Duodenal mucosa (tissue), 2 donors: ENCODE measurements around the gene EOLA2.
A peak's percentile ranks its signal among the peaks of the same experiment; 100 is the strongest.
"Not testable (repeated sequence)": the region's sequence is repeated elsewhere in the genome, so short reads cannot be mapped to it uniquely, and the experiment has no call there.

ENCODE experiments used
- H3K27ac ChIP-seq: one replicate; pipeline ENCODE4 v1.7.0; 2013; ENCODE audit warnings: low read depth, low read length
- H3K27me3 ChIP-seq, 2 donors: one replicate each; pipeline ENCODE4 v1.7.0; 2013; ENCODE audit warnings: low read length in 2 of 2, control low read depth in 1 of 2; ENCODE audit not compliant: insufficient read depth in 2 of 2, control insufficient read depth in 1 of 2
- H3K36me3 ChIP-seq, 2 donors: one replicate each; pipeline ENCODE4 v1.7.0; 2013; ENCODE audit warnings: low read length in 2 of 2, control low read depth in 1 of 2; ENCODE audit not compliant: insufficient read depth in 2 of 2, control insufficient read depth in 1 of 2
- H3K4me1 ChIP-seq, 2 donors: one replicate each; pipeline ENCODE4 v1.7.0; 2013; ENCODE audit warnings: low read length in 2 of 2, control low read depth in 1 of 2; ENCODE audit not compliant: insufficient read depth in 2 of 2, control insufficient read depth in 1 of 2
- H3K4me3 ChIP-seq, 2 donors: one replicate each; pipeline ENCODE4 v1.7.0; 2013; ENCODE audit warnings: low read length in 2 of 2, low read depth in 1 of 2
- H3K9ac ChIP-seq, 2 donors: one replicate each; pipeline ENCODE4 v1.7.0; 2013; ENCODE audit warnings: low read length in 2 of 2, low read depth in 1 of 2
- H3K9me3 ChIP-seq, 2 donors: one replicate each; pipeline ENCODE4 v1.7.0; 2013; ENCODE audit warnings: low read length in 2 of 2, control low read depth in 1 of 2; ENCODE audit not compliant: control insufficient read depth in 1 of 2

EOLA2 gene

DNA sequence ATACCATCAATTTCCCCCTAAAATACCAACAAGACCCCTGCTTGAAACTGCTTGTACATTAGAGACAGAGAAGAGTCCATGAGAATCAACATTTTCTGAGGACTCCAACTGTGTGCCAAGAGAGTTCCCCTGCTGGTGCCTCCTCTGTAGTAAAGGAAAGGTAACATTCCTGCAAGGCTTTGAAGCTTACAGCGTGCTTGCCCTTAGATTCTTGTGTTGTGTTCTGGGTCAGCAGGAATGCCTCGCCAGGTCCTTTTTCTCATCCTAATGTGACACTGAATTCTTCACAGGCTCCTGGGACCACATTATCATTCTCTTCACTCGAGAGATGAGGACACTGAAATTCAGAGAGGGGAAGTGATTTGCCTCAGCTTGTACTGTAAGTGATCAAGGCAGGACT is 9.7 kb upstream of the EOLA2 start:
- H3K9me3 ChIP-seq, result no peaks in the 10 kb centered on the region
- H3K4me1 ChIP-seq, result peaks cover 0 to 6% of the 10 kb centered on the region in 2 donors
- no peak overlapping the region for H3K4me3 ChIP-seq
- H3K9ac ChIP-seq, result no peak overlapping the region
- H3K27ac ChIP-seq, result no peak overlapping the region
- H3K36me3 ChIP-seq, result peaks cover 5 to 20% of the 10 kb centered on the region in 2 donors
- no peaks in the 10 kb centered on the region for H3K27me3 ChIP-seq

DNA sequence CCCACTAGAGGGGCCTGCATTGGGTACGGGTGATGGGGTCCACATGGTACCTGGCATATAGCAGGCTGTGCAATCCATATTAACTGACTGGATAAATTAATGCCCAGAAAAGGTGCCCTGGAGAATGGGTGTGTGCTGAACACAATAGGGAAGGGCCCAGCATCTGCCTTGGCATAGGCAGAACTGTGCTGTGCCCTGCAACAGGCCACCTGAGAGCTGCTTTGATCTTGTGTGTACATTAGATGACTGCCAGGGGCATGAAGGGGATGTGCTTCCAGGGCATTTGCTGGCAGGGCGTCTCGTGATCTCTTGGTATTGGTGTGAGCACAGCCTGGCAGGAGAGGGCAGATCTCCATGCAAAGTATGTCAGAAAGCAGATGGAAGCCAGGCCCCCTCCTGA is 8.6 kb upstream of the EOLA2 start:
- not testable (repeated sequence) for H3K9ac ChIP-seq, H3K4me1 ChIP-seq, H3K27ac ChIP-seq, H3K27me3 ChIP-seq, H3K9me3 ChIP-seq, H3K4me3 ChIP-seq
- peaks cover 5 to 20% of the 10 kb centered on the region in 2 donors for H3K36me3 ChIP-seq

DNA sequence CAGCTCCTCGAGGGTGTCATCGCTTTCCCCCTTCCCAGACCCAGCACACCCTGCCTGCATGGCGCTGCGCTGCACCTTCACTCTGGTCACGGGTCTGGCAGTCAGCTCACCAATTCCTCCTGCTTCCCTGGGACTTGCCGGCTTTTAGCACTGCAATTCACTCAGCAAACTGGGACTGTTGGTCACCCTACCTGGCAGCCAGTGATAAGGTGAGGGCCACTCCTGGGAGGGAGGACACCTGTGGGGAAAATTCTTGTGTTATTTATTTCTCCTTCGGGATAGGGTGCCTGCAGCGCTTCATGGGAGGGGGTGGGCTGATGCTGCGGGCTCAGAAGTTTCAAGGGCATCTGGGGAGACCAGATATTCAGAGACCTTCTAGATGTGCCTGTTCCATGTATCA is 7.5 kb upstream of the EOLA2 start:
- H3K27me3 ChIP-seq, H3K9ac ChIP-seq, H3K4me3 ChIP-seq, H3K4me1 ChIP-seq, H3K9me3 ChIP-seq, H3K27ac ChIP-seq: not testable (repeated sequence)
- peaks cover 5 to 20% of the 10 kb centered on the region in 2 donors for H3K36me3 ChIP-seq

DNA sequence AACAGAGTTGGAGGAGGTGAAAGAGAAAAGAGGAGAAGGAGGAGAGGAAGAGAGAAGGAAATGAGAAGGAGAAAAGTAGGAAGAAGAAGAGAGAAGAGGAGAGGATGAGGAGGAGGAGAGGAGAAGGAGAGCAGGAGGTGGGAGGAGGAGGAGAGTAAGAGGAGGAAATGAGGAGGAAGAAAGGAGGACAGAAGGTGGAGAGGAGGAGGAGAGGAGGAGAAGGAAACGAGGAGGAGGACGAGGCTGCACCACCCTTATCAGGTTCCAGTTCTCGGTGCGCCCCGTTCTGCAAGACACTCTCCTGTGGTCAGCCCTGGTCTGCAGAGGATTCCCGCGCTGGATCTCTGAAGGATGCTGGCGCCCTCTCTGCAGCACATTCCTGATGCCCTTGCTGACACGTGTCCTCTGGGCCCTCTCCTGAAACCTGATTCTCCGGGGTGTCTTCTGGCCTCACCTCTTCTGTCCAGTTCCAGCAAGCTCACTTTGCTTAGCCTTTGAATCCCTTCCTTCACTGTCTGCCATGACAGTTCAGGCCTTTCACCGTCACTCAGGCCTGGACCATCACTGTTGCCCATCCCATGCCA is 6.9 kb upstream of the EOLA2 start:
- peaks cover 5 to 20% of the 10 kb centered on the region in 2 donors for H3K36me3 ChIP-seq
- H3K4me1 ChIP-seq, H3K9ac ChIP-seq, H3K27me3 ChIP-seq, H3K9me3 ChIP-seq, H3K4me3 ChIP-seq, H3K27ac ChIP-seq: not testable (repeated sequence)

DNA sequence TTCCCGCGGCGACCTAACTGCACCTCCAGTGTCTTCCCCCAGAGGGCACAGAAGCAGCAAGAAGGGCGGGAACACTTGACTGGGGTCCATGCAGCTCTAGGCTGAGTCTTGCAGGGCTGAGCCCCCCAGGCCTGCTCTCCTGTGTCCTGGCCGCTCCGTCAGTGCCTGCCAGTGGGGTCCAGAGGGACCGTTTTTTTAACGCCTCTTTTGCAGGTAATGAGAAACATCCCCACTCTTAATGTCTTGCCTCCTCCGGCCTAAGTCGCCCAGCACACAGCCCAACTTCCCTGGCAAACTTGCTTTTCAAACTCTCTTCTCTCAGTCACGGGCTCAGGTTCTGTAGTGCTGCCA is 2.4 kb upstream of the EOLA2 start:
- H3K4me1 ChIP-seq, H3K36me3 ChIP-seq, H3K9me3 ChIP-seq, H3K27me3 ChIP-seq, H3K9ac ChIP-seq: not testable (repeated sequence)
- Histone ChIP-seq H3K4me3 (peak overlapping the region in 1 of 2 donors; percentile 13), H3K27ac (peak overlapping the region; percentile 3)

DNA sequence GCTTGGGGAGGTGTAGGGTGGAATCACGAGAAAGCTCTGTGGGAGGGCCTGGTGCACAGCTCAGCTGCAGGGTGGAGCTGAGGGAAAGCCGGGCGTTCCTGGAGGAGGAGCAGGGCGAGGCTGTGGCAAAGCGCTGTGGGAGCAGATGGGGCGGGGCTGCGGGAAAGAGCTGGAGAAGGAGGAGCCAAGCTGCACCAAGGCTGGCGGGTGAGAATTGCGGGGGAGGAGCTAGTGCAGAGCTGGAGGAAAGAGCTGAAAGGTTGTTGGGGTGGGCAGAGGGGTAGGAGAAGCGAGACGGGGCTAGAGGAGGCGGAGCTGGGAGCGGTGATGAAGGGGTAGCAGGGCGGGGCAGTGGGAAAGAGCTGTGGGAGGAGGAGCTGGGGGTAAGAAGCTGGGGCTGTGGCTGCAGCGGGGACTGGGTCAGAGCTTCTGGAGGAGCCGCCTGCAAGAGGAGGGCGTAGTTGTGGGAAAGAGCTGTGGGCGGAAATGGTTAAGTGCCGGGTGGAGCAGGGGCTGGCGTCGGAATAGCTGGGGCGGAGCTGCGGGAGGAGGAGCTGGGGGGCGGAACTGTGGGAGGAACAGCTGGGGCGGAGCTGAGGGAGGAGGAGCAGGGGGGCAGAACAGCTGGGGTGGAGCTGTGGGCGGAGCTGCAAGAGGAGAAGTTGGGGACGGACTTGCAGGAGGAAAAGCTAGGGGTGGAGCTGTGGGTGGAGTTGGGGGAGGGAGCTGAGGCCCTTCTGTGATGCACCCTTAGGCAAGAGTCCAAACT is 1.8 kb upstream of the EOLA2 start:
- Histone ChIP-seq H3K4me1 (peaks cover 0 to 6% of the 10 kb centered on the region in 2 donors), H3K9ac (peak overlapping the region; percentile 48 to 63), H3K9me3 (no peaks in the 10 kb centered on the region), H3K4me3 (peak overlapping the region; percentile 61 to 64), H3K27ac (peak overlapping the region; percentile 95), H3K36me3 (peaks cover 5 to 8% of the 10 kb centered on the region in 2 donors), H3K27me3 (no peaks in the 10 kb centered on the region)

DNA sequence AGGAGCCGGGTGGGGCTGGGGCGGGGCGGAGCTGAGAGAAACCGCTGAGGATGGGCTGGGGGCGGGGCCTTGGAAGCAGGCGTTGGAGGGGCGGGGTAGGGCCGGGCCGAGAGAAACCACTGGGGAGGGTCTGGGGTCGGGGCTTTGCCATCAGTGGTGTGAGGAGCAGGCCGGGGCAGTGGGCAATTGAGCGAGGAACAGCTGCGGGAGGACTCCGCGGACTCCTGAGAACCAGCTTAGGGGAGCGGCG is 1.3 kb upstream of the EOLA2 start:
- Histone ChIP-seq H3K9ac (peak overlapping the region; percentile 48 to 63), H3K27me3 (no peaks in the 10 kb centered on the region), H3K4me3 (peak overlapping the region; percentile 61 to 64), H3K4me1 (peaks cover 0 to 6% of the 10 kb centered on the region in 2 donors), H3K27ac (peak overlapping the region; percentile 95), H3K36me3 (peaks cover 5 to 8% of the 10 kb centered on the region in 2 donors), H3K9me3 (no peaks in the 10 kb centered on the region)

DNA sequence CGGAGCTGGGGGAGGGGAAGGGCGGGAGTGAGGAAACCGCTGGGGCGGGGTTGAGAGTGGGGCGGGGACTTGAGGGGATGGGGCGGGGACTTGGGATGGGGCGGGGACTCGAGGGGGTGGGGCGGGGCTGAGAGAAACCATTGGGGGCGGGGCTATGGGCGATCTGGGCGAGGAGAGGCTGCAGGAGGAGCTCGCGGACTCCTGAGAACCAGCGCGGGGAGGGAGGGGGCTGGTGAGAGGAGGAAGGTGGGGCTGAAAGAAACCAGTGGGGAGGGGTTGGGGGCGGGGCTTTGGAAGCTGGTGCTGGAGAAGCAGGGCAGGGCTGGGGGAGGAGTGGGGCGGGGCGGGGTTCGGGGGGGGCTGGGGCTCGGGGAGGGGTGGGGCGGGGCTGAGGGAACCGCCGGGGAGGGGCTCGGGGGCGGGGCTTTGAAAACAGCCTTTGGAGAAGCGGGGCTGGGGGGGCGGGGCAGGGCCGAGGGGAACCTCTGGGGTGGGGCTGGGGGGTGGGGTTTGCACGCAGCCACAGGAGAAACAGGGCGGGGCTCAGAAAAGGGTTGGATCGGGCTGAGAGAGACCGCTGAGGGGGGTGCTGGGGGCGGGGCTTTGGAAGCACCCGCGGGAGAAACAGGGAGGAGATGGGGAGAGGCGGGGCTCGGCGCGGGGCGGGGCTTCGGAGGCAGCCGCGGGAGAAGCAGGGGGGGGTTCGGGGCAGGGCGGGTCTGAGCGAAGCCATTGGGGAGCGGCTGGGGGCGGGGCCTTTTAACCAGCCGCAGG is 777 bp upstream of the EOLA2 start:
- H3K27me3 ChIP-seq, result no peaks in the 10 kb centered on the region
- H3K9me3 ChIP-seq, result no peaks in the 10 kb centered on the region
- H3K4me3 ChIP-seq, result peak overlapping the region in 1 of 2 donors; percentile 81
- H3K4me1 ChIP-seq, result peaks cover 0 to 6% of the 10 kb centered on the region in 2 donors
- peaks cover 3 to 7% of the 10 kb centered on the region in 2 donors for H3K36me3 ChIP-seq
- H3K9ac ChIP-seq, result no peak overlapping the region
- H3K27ac ChIP-seq, result peak overlapping the region; percentile 92

DNA sequence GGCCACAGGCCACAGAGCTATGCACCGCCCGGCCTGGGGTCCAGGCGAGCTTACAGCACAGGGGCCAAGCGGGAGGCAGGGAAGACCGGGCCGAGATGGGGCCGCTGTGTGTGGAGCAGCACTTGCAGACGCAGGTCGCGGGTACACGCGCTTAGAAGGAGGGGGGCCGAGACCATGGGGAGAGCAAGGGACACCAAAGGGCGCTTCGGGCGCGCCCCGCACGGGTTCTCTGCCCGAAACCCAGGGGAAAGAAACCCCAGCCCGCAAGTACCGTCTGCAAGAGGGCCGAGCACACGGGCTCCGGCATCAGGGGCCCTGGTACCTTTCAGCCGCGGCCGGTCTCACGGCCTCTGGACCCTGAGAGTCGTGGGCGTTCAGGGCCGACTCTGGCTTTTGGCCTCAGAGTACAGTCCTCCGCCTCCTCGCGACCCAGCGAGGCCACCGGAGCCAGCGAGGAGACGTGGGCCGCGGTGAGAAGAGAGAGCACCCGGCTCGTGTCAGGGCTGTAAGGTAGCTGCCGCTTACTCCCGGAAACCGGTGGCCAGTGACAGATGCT is 342 bp downstream of the EOLA2 start:
- Histone ChIP-seq H3K9ac (peak overlapping the region; percentile 80 to 90), H3K4me1 (peaks cover 0 to 6% of the 10 kb centered on the region in 2 donors), H3K27me3 (no peaks in the 10 kb centered on the region), H3K36me3 (no peaks in the 10 kb centered on the region), H3K27ac (peak overlapping the region; percentile 92), H3K4me3 (peak overlapping the region; percentile 78 to 81), H3K9me3 (no peaks in the 10 kb centered on the region)

DNA sequence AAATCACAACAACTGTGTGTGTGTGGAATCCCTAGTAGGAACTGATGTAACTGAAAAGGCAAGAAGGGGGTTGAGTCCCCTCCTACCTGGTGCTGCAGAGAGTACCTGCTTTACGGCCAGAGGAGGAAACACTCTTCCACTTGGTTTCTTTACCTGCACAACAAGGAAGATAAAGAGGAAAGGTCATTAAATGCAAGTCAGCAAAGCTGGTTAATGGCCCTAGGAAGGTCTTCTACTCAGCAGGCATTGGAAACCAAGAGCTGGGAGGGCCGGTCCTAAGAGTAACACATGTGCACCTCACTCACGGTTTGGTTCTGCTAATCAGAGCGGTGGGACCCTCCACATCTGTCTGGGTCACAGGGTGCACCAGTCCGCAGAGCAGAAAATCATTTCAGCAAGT is 963 bp downstream of the EOLA2 start:
- not testable (repeated sequence) for H3K27me3 ChIP-seq, H3K36me3 ChIP-seq, H3K4me1 ChIP-seq, H3K27ac ChIP-seq, H3K9me3 ChIP-seq
- Histone ChIP-seq H3K9ac (peak overlapping the region; percentile 80 to 90), H3K4me3 (peak overlapping the region; percentile 78 to 81)
